A549 (cell line): ENCODE measurements around the gene DDR2.

Experiments used
- E2F6 ChIP-seq: IDR thresholded peaks from 2 replicates; pipeline ENCODE4 v1.6.1; 2012; ENCODE audit warnings: low read depth, borderline replicate concordance
- EP300 ChIP-seq, 2 experiments: fragments of >200 bp; sonication (Bioruptor Twin); formaldehyde crosslinking; IDR thresholded peaks; 2 replicates in 1 of 2; 3 replicates in 1 of 2; pipeline ENCODE4 v1.6.1; 2016 to 2017
- ESRRA ChIP-seq: fragments of 150-350 bp; IDR thresholded peaks from 2 replicates; pipeline ENCODE4 v1.6.1; 2014; ENCODE audit warnings: mild to moderate bottlenecking, low read length, borderline replicate concordance
- JUNB ChIP-seq: fragments of >200 bp; sonication (Bioruptor Twin); formaldehyde crosslinking; IDR thresholded peaks from 2 replicates; pipeline ENCODE4 v1.6.1; 2016
- POLR2AphosphoS2 ChIP-seq: conservative IDR thresholded peaks from 2 replicates; pipeline ENCODE4 v1.6.1; 2012; ENCODE audit warnings: low read length, improper control_type of control experiment, inconsistent platforms
- REST ChIP-seq: fragments of 200-600 bp; sonication (generic); IDR thresholded peaks from 2 replicates; pipeline ENCODE4 v1.6.1; 2016; ENCODE audit warnings: antibody characterized with exemption, mild to moderate bottlenecking, moderate library complexity
- TF ChIP-seq, protein P1 (sequence below): fragments of >200 bp; sonication (Bioruptor Twin); formaldehyde crosslinking; IDR thresholded peaks from 3 replicates; pipeline ENCODE4 v1.5.1; 2016

- TF ChIP-seq POLR2AphosphoS2 = no peak
- no peak for TF ChIP-seq E2F6
- TF ChIP-seq EP300 (IDR thresholded peaks at IDR 0.05) = no peak
- TF ChIP-seq JUNB = no peak
- TF ChIP-seq, protein P1, sequence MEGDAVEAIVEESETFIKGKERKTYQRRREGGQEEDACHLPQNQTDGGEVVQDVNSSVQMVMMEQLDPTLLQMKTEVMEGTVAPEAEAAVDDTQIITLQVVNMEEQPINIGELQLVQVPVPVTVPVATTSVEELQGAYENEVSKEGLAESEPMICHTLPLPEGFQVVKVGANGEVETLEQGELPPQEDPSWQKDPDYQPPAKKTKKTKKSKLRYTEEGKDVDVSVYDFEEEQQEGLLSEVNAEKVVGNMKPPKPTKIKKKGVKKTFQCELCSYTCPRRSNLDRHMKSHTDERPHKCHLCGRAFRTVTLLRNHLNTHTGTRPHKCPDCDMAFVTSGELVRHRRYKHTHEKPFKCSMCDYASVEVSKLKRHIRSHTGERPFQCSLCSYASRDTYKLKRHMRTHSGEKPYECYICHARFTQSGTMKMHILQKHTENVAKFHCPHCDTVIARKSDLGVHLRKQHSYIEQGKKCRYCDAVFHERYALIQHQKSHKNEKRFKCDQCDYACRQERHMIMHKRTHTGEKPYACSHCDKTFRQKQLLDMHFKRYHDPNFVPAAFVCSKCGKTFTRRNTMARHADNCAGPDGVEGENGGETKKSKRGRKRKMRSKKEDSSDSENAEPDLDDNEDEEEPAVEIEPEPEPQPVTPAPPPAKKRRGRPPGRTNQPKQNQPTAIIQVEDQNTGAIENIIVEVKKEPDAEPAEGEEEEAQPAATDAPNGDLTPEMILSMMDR = peak; percentile 48
- no peak for TF ChIP-seq ESRRA
- no peak for TF ChIP-seq REST
These were observed 4.5 kb upstream of the DDR2 start for GRCh38 chr1:162627662-162628296.
